Liver (tissue), 9 donors: ENCODE measurements around the gene ST3GAL4. TPM values are rescaled to one million over a fixed set of nuclear protein-coding genes. Genes with fewer than 3 reads are reported as not detected.

Source experiments
- DNase-seq: peaks from one replicate; pipeline ENCODE4 v3.0.0-alpha.2; 2017; ENCODE audit warnings: low spot score
- H3K27ac ChIP-seq, 2 donors: one replicate each; pipeline ENCODE4 v1.7.0; 2013; ENCODE audit warnings: inconsistent platforms in 2 of 2, low read length in 2 of 2, control low read depth in 1 of 2, low read depth in 1 of 2, mild to moderate bottlenecking in 1 of 2
- H3K27me3 ChIP-seq, 4 donors: one replicate each; pipeline versions ENCODE4 v1.6.1 to v1.7.0; 2013; ENCODE audit warnings: low read length in 3 of 4, inconsistent platforms in 1 of 4, mild to moderate bottlenecking in 1 of 4, moderate library complexity in 1 of 4; ENCODE audit not compliant: control insufficient read depth in 4 of 4, insufficient read depth in 4 of 4
- H3K36me3 ChIP-seq, 4 donors: one replicate each; pipeline versions ENCODE4 v1.6.1 to v1.7.0; 2013; ENCODE audit warnings: low read length in 3 of 4, mild to moderate bottlenecking in 3 of 4, low read depth in 1 of 4, moderate library complexity in 1 of 4; ENCODE audit not compliant: control insufficient read depth in 4 of 4, insufficient read depth in 3 of 4
- H3K4me1 ChIP-seq, 4 donors: one replicate each; pipeline versions ENCODE4 v1.6.1 to v1.7.0; 2013; ENCODE audit warnings: low read length in 3 of 4, mild to moderate bottlenecking in 3 of 4, moderate library complexity in 1 of 4; ENCODE audit not compliant: control insufficient read depth in 4 of 4, insufficient read depth in 4 of 4
- H3K4me3 ChIP-seq, 3 donors: one replicate each; pipeline versions ENCODE4 v1.6.1 to v1.7.0; 2013; ENCODE audit warnings: low read length in 3 of 3, control low read depth in 1 of 3, low read depth in 1 of 3, mild to moderate bottlenecking in 1 of 3
- H3K9ac ChIP-seq, 2 donors: one replicate each; pipeline ENCODE4 v1.7.0; 2013; ENCODE audit warnings: low read length in 2 of 2, mild to moderate bottlenecking in 2 of 2, moderate library complexity in 2 of 2, control low read depth in 1 of 2, low read depth in 1 of 2
- H3K9me3 ChIP-seq, 4 donors: one replicate each; pipeline versions ENCODE4 v1.6.1 to v1.7.0; 2013; ENCODE audit warnings: low read length in 3 of 4; ENCODE audit not compliant: control insufficient read depth in 4 of 4
- ATF3 ChIP-seq: IDR thresholded peaks from 2 replicates; pipeline ENCODE4 v1.6.1; 2016; ENCODE audit warnings: antibody characterized with exemption
- EGR1 ChIP-seq, 2 donors: IDR thresholded peaks; 2 replicates each; pipeline ENCODE4 v1.6.1; 2016 to 2018; ENCODE audit warnings: antibody characterized with exemption in 2 of 2, low read depth in 2 of 2
- FOXA1 ChIP-seq: IDR thresholded peaks from 2 replicates; pipeline ENCODE4 v1.6.1; 2016; ENCODE audit warnings: antibody characterized with exemption
- FOXA2 ChIP-seq: IDR thresholded peaks from 2 replicates; pipeline ENCODE4 v1.6.1; 2016; ENCODE audit warnings: antibody characterized with exemption
- GABPA ChIP-seq, 2 donors: IDR thresholded peaks in 1 of 2; conservative IDR thresholded peaks in 1 of 2; 2 replicates each; pipeline ENCODE4 v1.6.1; 2016; ENCODE audit warnings: antibody characterized with exemption in 2 of 2, mild to moderate bottlenecking in 1 of 2, moderate library complexity in 1 of 2
- HNF4A ChIP-seq, 2 donors: conservative IDR thresholded peaks; 2 replicates each; pipeline ENCODE4 v1.6.1; 2016; ENCODE audit warnings: antibody characterized with exemption in 2 of 2, mild to moderate bottlenecking in 2 of 2
- HNF4G ChIP-seq: IDR thresholded peaks from 2 replicates; pipeline ENCODE4 v1.6.1; 2016; ENCODE audit warnings: antibody characterized with exemption
- JUND ChIP-seq, 2 donors: IDR thresholded peaks; 2 replicates each; pipeline ENCODE4 v1.6.1; 2016; ENCODE audit warnings: antibody characterized with exemption in 2 of 2
- MAX ChIP-seq: IDR thresholded peaks from 2 replicates; pipeline ENCODE4 v1.6.1; 2016; ENCODE audit warnings: antibody characterized with exemption
- NR2F2 ChIP-seq: IDR thresholded peaks from 2 replicates; pipeline ENCODE4 v1.6.1; 2016; ENCODE audit warnings: antibody characterized with exemption
- RAD21 ChIP-seq, 2 donors: IDR thresholded peaks; 2 replicates each; pipeline ENCODE4 v1.6.1; 2016; ENCODE audit warnings: antibody characterized with exemption in 2 of 2, mild to moderate bottlenecking in 2 of 2
- REST ChIP-seq: IDR thresholded peaks from 2 replicates; pipeline ENCODE4 v1.6.1; 2016; ENCODE audit warnings: antibody characterized with exemption, mild to moderate bottlenecking
- RXRA ChIP-seq, 2 donors: IDR thresholded peaks; 2 replicates each; pipeline ENCODE4 v1.6.1; 2017 to 2018; ENCODE audit warnings: antibody characterized with exemption in 2 of 2, mild to moderate bottlenecking in 1 of 2
- SP1 ChIP-seq: IDR thresholded peaks from 2 replicates; pipeline ENCODE4 v1.6.1; 2018; ENCODE audit warnings: antibody characterized with exemption, mild to moderate bottlenecking
- TAF1 ChIP-seq: conservative IDR thresholded peaks from 2 replicates; pipeline ENCODE4 v1.6.1; 2016; ENCODE audit warnings: antibody characterized with exemption, mild to moderate bottlenecking
- YY1 ChIP-seq: IDR thresholded peaks from 2 replicates; pipeline ENCODE4 v1.6.1; 2016; ENCODE audit warnings: antibody characterized with exemption, mild to moderate bottlenecking
- ZBTB33 ChIP-seq: IDR thresholded peaks from 2 replicates; pipeline ENCODE4 v1.6.1; 2016; ENCODE audit warnings: antibody characterized with exemption
- WGBS: extraction: QIAGEN DNeasy Blood & Tissue Kit; methylation state at CpG from one replicate; pipeline ENCODE4 v1.1.7; 2013; 5-methylcytosine and 5-hydroxymethylcytosine counted together
- polyA plus RNA-seq, 2 donors: library from polyadenylated mRNA; stranded (reverse) in 1 of 2; unstranded in 1 of 2; fragments of 200-250 nt in 1 of 2; fragments of >200 nt in 1 of 2; fragmentation: Nextera tagmentation in 1 of 2; extraction: Ambion mirVana in 1 of 2; gene quantifications; one replicate each; pipeline versions ENCODE4 v1.2.1 to v1.2.3, GENCODE V29; 2013 to 2015
- total RNA-seq, 2 donors: library from RNA; depleted of rRNA; stranded (reverse); fragments of >200 nt; gene quantifications; one replicate each; pipeline ENCODE4 v1.2.3, GENCODE V29; 2014
- TF ChIP-seq, protein P1 (sequence below): fragments of 150-350 bp; IDR thresholded peaks from 2 replicates; pipeline ENCODE4 v1.5.1; 2017; ENCODE audit warnings: improper control_type of control experiment, low read depth, low read length; ENCODE audit not compliant: missing input control
- donor health status: healthy.
- donor health status: healthy.
- donor health status: healthy.
- donor health status: healthy.
- donor health status: healthy.

ST3GAL4 gene
- total and polyA plus RNA-seq, 4 donors, result 4.5 to 18.4 (median 10.6) TPM

- WGBS, result 81% methylated on average over 16 of the region's 16 CpGs
- Histone ChIP-seq H3K27ac (no peak overlapping the region), H3K9me3 (no peaks in the 10 kb centered on the region), H3K4me1 (peaks cover 0 to 3% (median 2%) of the 10 kb centered on the region in 4 donors), H3K27me3 (no peaks in the 10 kb centered on the region), H3K36me3 (no peaks in the 10 kb centered on the region), H3K9ac (no peak overlapping the region), H3K4me3 (no peak overlapping the region)
- TF ChIP-seq HNF4A (conservative IDR thresholded peaks at IDR 0.05) (no peak), MAX (no peak), JUND (IDR thresholded peaks at IDR 0.05) (no peak), TAF1 (no peak), RAD21 (IDR thresholded peaks at IDR 0.05) (no peak), REST (no peak), ATF3 (no peak), RXRA (IDR thresholded peaks at IDR 0.05) (no peak), YY1 (no peak), EGR1 (IDR thresholded peaks at IDR 0.05; ENCODE audit: low read depth in 2 of 2) (no peak), HNF4G (no peak), SP1 (no peak), GABPA (IDR thresholded peaks at IDR 0.05 in 1 of 2, conservative IDR thresholded peaks at IDR 0.05 in 1 of 2) (no peak), NR2F2 (no peak), ZBTB33 (no peak), FOXA1 (no peak), FOXA2 (no peak)
- TF ChIP-seq, protein P1, sequence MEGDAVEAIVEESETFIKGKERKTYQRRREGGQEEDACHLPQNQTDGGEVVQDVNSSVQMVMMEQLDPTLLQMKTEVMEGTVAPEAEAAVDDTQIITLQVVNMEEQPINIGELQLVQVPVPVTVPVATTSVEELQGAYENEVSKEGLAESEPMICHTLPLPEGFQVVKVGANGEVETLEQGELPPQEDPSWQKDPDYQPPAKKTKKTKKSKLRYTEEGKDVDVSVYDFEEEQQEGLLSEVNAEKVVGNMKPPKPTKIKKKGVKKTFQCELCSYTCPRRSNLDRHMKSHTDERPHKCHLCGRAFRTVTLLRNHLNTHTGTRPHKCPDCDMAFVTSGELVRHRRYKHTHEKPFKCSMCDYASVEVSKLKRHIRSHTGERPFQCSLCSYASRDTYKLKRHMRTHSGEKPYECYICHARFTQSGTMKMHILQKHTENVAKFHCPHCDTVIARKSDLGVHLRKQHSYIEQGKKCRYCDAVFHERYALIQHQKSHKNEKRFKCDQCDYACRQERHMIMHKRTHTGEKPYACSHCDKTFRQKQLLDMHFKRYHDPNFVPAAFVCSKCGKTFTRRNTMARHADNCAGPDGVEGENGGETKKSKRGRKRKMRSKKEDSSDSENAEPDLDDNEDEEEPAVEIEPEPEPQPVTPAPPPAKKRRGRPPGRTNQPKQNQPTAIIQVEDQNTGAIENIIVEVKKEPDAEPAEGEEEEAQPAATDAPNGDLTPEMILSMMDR, result no peak
- no peak for DNase-seq
Measured at GRCh38 chr11:126433989-126434949, 78.8 kb downstream of the ST3GAL4 start.
